HG03066 (cell line): ENCODE data around the gene RABGEF1.
"Not testable (repeated sequence)": the region's sequence is repeated elsewhere in the genome, so short reads cannot be mapped to it uniquely, and the experiment has no call there.

Experiments used
- ATAC-seq: cut with Tn5 transposase; IDR thresholded peaks from one replicate; pipeline ENCODE4 v1.9.1; 2021; ENCODE audit warnings: low read depth; ENCODE audit not compliant: unreplicated experiment

The RABGEF1 gene

GRCh38 chr7:66740302-66740979, at the start of gene RABGEF1:
Gene RABGEF1 (plus strand): TSS chr7:66740733. CDS start chr7:66771900, 31,167 bp downstream.
- ATAC-seq, result peak; percentile 83

GRCh38 chr7:66693331-66693730, 47.2 kb upstream of the RABGEF1 start:
- no peak for ATAC-seq

GRCh38 chr7:66694286-66694685, 46.2 kb upstream of the RABGEF1 start:
- ATAC-seq, result no peak

GRCh38 chr7:66695417-66695816, 45.1 kb upstream of the RABGEF1 start:
- ATAC-seq, result not testable (repeated sequence)

GRCh38 chr7:66696134-66696533, 44.4 kb upstream of the RABGEF1 start:
- ATAC-seq, result not testable (repeated sequence)

- no peak for ATAC-seq
Measured at GRCh38 chr7:66696774-66697191, 43.8 kb upstream of the RABGEF1 start.

GRCh38 chr7:66697449-66698438, 42.8 kb upstream of the RABGEF1 start:
- ATAC-seq, result no peak

GRCh38 chr7:66698652-66699205, 41.8 kb upstream of the RABGEF1 start:
- ATAC-seq, result no peak

GRCh38 chr7:66699998-66700397, 40.5 kb upstream of the RABGEF1 start:
- no peak for ATAC-seq

GRCh38 chr7:66700633-66701131, 39.9 kb upstream of the RABGEF1 start:
- ATAC-seq, result no peak

GRCh38 chr7:66707825-66708224, 32.7 kb upstream of the RABGEF1 start:
- no peak for ATAC-seq

GRCh38 chr7:66710752-66711151, 29.8 kb upstream of the RABGEF1 start:
- not testable (repeated sequence) for ATAC-seq

- ATAC-seq, result no peak
Measured at GRCh38 chr7:66713687-66714086, 26.8 kb upstream of the RABGEF1 start.

- not testable (repeated sequence) for ATAC-seq
Measured at GRCh38 chr7:66716634-66717033, 23.9 kb upstream of the RABGEF1 start.

- ATAC-seq, result no peak
Measured at GRCh38 chr7:66720561-66720960, 20.0 kb upstream of the RABGEF1 start.

GRCh38 chr7:66725843-66726242, 14.7 kb upstream of the RABGEF1 start:
- no peak for ATAC-seq

GRCh38 chr7:66727058-66727457, 13.5 kb upstream of the RABGEF1 start:
- ATAC-seq, result no peak

GRCh38 chr7:66728571-66728970, 12.0 kb upstream of the RABGEF1 start:
- ATAC-seq, result no peak

GRCh38 chr7:66729274-66729673, 11.3 kb upstream of the RABGEF1 start:
- ATAC-seq, result no peak

GRCh38 chr7:66731986-66732385, 8.5 kb upstream of the RABGEF1 start:
- no peak for ATAC-seq

- no peak for ATAC-seq
Measured at GRCh38 chr7:66732439-66732838, 8.1 kb upstream of the RABGEF1 start.
